Measurements from ENCODE around the gene OSBPL3. TPM values are rescaled to one million over a fixed set of nuclear protein-coding genes. Genes with fewer than 3 reads are reported as not detected.

The OSBPL3 gene
- total RNA-seq, 1 experiment from 2014 or later = 8.6 TPM

DNA sequence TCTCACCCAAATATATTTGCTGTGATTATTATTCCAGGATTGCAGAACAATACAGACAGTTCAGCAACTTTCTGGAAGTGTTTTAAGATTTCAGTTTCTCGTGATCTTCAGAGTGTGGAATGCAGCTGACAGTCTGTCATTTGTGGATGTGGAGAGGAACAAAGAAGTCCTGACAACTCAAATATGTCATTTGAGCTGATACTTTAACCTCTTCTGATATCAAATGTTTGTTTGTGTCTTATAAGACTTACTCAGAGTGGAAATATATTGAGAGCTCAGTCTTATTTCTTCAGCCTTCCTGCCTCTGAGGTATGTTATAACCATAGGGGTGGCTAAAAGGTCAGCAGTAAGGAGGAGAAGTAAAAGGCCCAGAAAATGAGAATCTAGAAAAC, 96.4 kb downstream of the OSBPL3 start:
- H3K14ac ChIP-seq (ENCODE audit: insufficient read depth, low read length) = no peak overlapping the region
- TF ChIP-seq, protein P1, sequence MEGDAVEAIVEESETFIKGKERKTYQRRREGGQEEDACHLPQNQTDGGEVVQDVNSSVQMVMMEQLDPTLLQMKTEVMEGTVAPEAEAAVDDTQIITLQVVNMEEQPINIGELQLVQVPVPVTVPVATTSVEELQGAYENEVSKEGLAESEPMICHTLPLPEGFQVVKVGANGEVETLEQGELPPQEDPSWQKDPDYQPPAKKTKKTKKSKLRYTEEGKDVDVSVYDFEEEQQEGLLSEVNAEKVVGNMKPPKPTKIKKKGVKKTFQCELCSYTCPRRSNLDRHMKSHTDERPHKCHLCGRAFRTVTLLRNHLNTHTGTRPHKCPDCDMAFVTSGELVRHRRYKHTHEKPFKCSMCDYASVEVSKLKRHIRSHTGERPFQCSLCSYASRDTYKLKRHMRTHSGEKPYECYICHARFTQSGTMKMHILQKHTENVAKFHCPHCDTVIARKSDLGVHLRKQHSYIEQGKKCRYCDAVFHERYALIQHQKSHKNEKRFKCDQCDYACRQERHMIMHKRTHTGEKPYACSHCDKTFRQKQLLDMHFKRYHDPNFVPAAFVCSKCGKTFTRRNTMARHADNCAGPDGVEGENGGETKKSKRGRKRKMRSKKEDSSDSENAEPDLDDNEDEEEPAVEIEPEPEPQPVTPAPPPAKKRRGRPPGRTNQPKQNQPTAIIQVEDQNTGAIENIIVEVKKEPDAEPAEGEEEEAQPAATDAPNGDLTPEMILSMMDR (conservative IDR thresholded peaks at IDR 0.05) = no peak
- no peak overlapping the region for H3K4me2 ChIP-seq (ENCODE audit: insufficient read depth, insufficient read length, low read length)
- H3K9me3 ChIP-seq (ENCODE audit: control insufficient read depth, low read depth, low read length) = no peaks in the 10 kb centered on the region
- H2BK12ac ChIP-seq (ENCODE audit: insufficient read length, low read depth, low read length) = no peak overlapping the region
- no peak overlapping the region for H3K4me3 Mint-ChIP-seq
- H4K8ac ChIP-seq (replicated peaks; ENCODE audit: insufficient read length, low read depth, low read length) = no peak overlapping the region
- no peak overlapping the region for H3K4ac ChIP-seq (ENCODE audit: low read depth, low read length)
- peaks cover 32 to 40% of the 10 kb centered on the region in 2 experiments for H3K4me1 Mint-ChIP-seq
- no peaks in the 10 kb centered on the region for H3K23me2 ChIP-seq (ENCODE audit: insufficient read length, low read depth, low read length, poor library complexity, severe bottlenecking)
- no peak overlapping the region for H3K18ac ChIP-seq (ENCODE audit: insufficient read length, low read depth, low read length)
- no peaks in the 10 kb centered on the region for H3K9me3 Mint-ChIP-seq
- peaks cover 0 to 4% (median 2%) of the 10 kb centered on the region in 3 experiments; a peak in 1 of 7 replicates for H3K36me3 Mint-ChIP-seq (ENCODE audit: insufficient read depth in 1 of 3, low read depth in 3 of 3)
- no peak overlapping the region for H2BK5ac ChIP-seq (ENCODE audit: insufficient read length, low read length)
- H3K27ac ChIP-seq (ENCODE audit: insufficient read length, low read depth, low read length) = no peak overlapping the region
- no peak overlapping the region for H3K56ac ChIP-seq (ENCODE audit: insufficient read length, low read depth, low read length)
- H3K27me3 Mint-ChIP-seq (ENCODE audit: low read depth) = no peaks in the 10 kb centered on the region
- no peak overlapping the region for H2BK20ac ChIP-seq (ENCODE audit: low read depth, low read length, poor library complexity, severe bottlenecking)
- H3T11ph ChIP-seq (ENCODE audit: low read length) = no peak overlapping the region
- H3K27me3 ChIP-seq (ENCODE audit: insufficient read depth, low read length) = no peaks in the 10 kb centered on the region
- no peaks in the 10 kb centered on the region for H3K79me1 ChIP-seq (ENCODE audit: insufficient read depth, low read depth, low read length, poor library complexity, severe bottlenecking)
- H4K5ac ChIP-seq (ENCODE audit: insufficient read length, low read depth, low read length) = no peak overlapping the region
- no peak overlapping the region for H2BK15ac ChIP-seq (ENCODE audit: low read depth, low read length)
- no peak overlapping the region for H3K9ac ChIP-seq (ENCODE audit: extremely low read depth, insufficient read length, low read length)
- peaks cover 9% of the 10 kb centered on the region for H3K4me1 ChIP-seq (ENCODE audit: insufficient read depth, low read length)
- no peaks in the 10 kb centered on the region for H4K20me1 ChIP-seq (ENCODE audit: control insufficient read depth, insufficient read depth, insufficient read length)
- no peaks in the 10 kb centered on the region for H3K79me2 ChIP-seq (ENCODE audit: insufficient read depth, low read length)
- H2BK120ac ChIP-seq (ENCODE audit: low read depth, low read length, poor library complexity, severe bottlenecking) = no peak overlapping the region
- no peak overlapping the region for H2AFZ ChIP-seq (ENCODE audit: low read length)
- H3K23ac ChIP-seq (ENCODE audit: insufficient read length, low read depth, low read length) = no peak overlapping the region
- no peak overlapping the region for H4K91ac ChIP-seq (ENCODE audit: insufficient read length, low read depth, low read length)
- H3K27ac Mint-ChIP-seq = no peak overlapping the region
- DNase-seq = no peak
- no CpG with 5 or more reads among the region's 1 CpG for WGBS (ENCODE audit: extremely low coverage, insufficient read length, low lambda C conversion rate)
- H2AK5ac ChIP-seq (ENCODE audit: insufficient read length, low read length) = no peak overlapping the region

All from H9 (cell line).